Measurements from ENCODE around the gene THYN1. TPM values are rescaled to one million over a fixed set of nuclear protein-coding genes. Genes with fewer than 3 reads are reported as not detected.

Gene THYN1
- total and polyA plus RNA-seq, 4 donors = 22.1 to 34.3 (median 26.0) TPM

GRCh38 chr11:134235399-134235798, 17.8 kb downstream of the THYN1 start:
- H3K9ac ChIP-seq (ENCODE audit: low read depth in 1 of 2, low read length in 2 of 2) = peak overlapping the region in 1 of 2 donors; percentile 39
- no peaks in the 10 kb centered on the region for H3K27me3 ChIP-seq (ENCODE audit: control insufficient read depth in 4 of 4, insufficient read depth in 4 of 4, low read length in 3 of 4)
- H3K4me3 ChIP-seq (ENCODE audit: low read depth in 1 of 3, low read length in 3 of 3) = no peak overlapping the region
- no peaks in the 10 kb centered on the region for H3K9me3 ChIP-seq (ENCODE audit: control insufficient read depth in 4 of 4, low read length in 3 of 4)
- WGBS = 50% methylated on average over 3 of the region's 3 CpGs
- TF ChIP-seq JUND (IDR thresholded peaks at IDR 0.05) (peak in 1 of 2 donors; percentile 35), RXRA (IDR thresholded peaks at IDR 0.05) (peak; percentile 61 to 84), YY1 (IDR thresholded peaks at IDR 0.05) (peak; percentile 31), GABPA (IDR thresholded peaks at IDR 0.05 in 1 of 2, conservative IDR thresholded peaks at IDR 0.05 in 1 of 2) (no peak), HNF4G (IDR thresholded peaks at IDR 0.05) (peak; percentile 8), FOXA1 (IDR thresholded peaks at IDR 0.05) (no peak), SP1 (IDR thresholded peaks at IDR 0.05) (peak; percentile 50), RAD21 (IDR thresholded peaks at IDR 0.05) (peak in 1 of 2 donors; percentile 29), CTCF (IDR thresholded peaks at IDR 0.05; ENCODE audit: low read depth, low read length, missing input control) (no peak), REST (IDR thresholded peaks at IDR 0.05) (peak; percentile 41), HNF4A (conservative IDR thresholded peaks at IDR 0.05) (peak; percentile 88 to 93), ZBTB33 (IDR thresholded peaks at IDR 0.05) (peak; percentile 28), NR2F2 (IDR thresholded peaks at IDR 0.05) (peak; percentile 31)
- H3K27ac ChIP-seq (ENCODE audit: low read depth in 1 of 2, low read length in 2 of 2) = peak overlapping the region; percentile 28 to 35
- no peak for DNase-seq (ENCODE audit: low spot score)
- peaks cover 12 to 33% (median 26%) of the 10 kb centered on the region in 4 donors for H3K4me1 ChIP-seq (ENCODE audit: control insufficient read depth in 4 of 4, insufficient read depth in 4 of 4, low read length in 3 of 4)
- peaks cover 0 to 19% (median 4%) of the 10 kb centered on the region in 4 donors for H3K36me3 ChIP-seq (ENCODE audit: control insufficient read depth in 4 of 4, insufficient read depth in 3 of 4, low read depth in 1 of 4, low read length in 3 of 4)

GRCh38 chr11:134233729-134234179, 19.4 kb downstream of the THYN1 start:
- Histone ChIP-seq H3K4me3 (ENCODE audit: low read depth in 1 of 3, low read length in 3 of 3) (no peak overlapping the region), H3K27me3 (ENCODE audit: control insufficient read depth in 4 of 4, insufficient read depth in 4 of 4, low read length in 3 of 4) (no peaks in the 10 kb centered on the region), H3K4me1 (ENCODE audit: control insufficient read depth in 4 of 4, insufficient read depth in 4 of 4, low read length in 3 of 4) (peaks cover 15 to 35% (median 26%) of the 10 kb centered on the region in 4 donors), H3K36me3 (ENCODE audit: control insufficient read depth in 4 of 4, insufficient read depth in 3 of 4, low read depth in 1 of 4, low read length in 3 of 4) (peaks cover 0 to 3% (median 1%) of the 10 kb centered on the region in 4 donors), H3K9ac (ENCODE audit: low read depth in 1 of 2, low read length in 2 of 2) (no peak overlapping the region), H3K9me3 (ENCODE audit: control insufficient read depth in 4 of 4, low read length in 3 of 4) (no peaks in the 10 kb centered on the region), H3K27ac (ENCODE audit: low read depth in 1 of 2, low read length in 2 of 2) (no peak overlapping the region)
- no peak for DNase-seq (ENCODE audit: low spot score)
- 83% methylated on average over 4 of the region's 4 CpGs for WGBS
- no peak for TF ChIP-seq REST (IDR thresholded peaks at IDR 0.05)
- no peak for TF ChIP-seq ATF3 (IDR thresholded peaks at IDR 0.05)
- TF ChIP-seq EGR1 (IDR thresholded peaks at IDR 0.05; ENCODE audit: low read depth in 2 of 2) = no peak
- no peak for TF ChIP-seq TAF1 (conservative IDR thresholded peaks at IDR 0.05)
- no peak for TF ChIP-seq HNF4A (conservative IDR thresholded peaks at IDR 0.05)
- TF ChIP-seq FOXA1 (IDR thresholded peaks at IDR 0.05) = no peak
- TF ChIP-seq YY1 (IDR thresholded peaks at IDR 0.05) = no peak
- TF ChIP-seq CTCF (IDR thresholded peaks at IDR 0.05; ENCODE audit: low read depth, low read length, missing input control) = no peak
- TF ChIP-seq RAD21 (IDR thresholded peaks at IDR 0.05) = no peak
- no peak for TF ChIP-seq MAX (IDR thresholded peaks at IDR 0.05)
- TF ChIP-seq GABPA (IDR thresholded peaks at IDR 0.05 in 1 of 2, conservative IDR thresholded peaks at IDR 0.05 in 1 of 2) = no peak
- no peak for TF ChIP-seq NR2F2 (IDR thresholded peaks at IDR 0.05)

All from liver (tissue), 9 donors.